Measurements from ENCODE around the gene TMEM86B. TPM values are rescaled to one million over a fixed set of nuclear protein-coding genes. Genes with fewer than 3 reads are reported as not detected.
A peak's percentile ranks its signal among the peaks of the same experiment; 100 is the strongest.

Gene TMEM86B
- total RNA-seq, 1 experiment from 2014 or later = 21.2 TPM

GRCh38 chr19:55216461-55217198 is 11.9 kb downstream of the TMEM86B start:
- no peaks in the 10 kb centered on the region for H3K27me3 ChIP-seq (replicated peaks; ENCODE audit: control insufficient read depth, insufficient read depth, low read length)
- CTCF ChIA-PET = interaction anchor here (0.6 to 1.1 kb wide), 2 partner anchors 43 to 106 kb away, joined by 3 to 12 read pairs; partner anchors contain the start of gene PPP6R1
- POLR2A ChIA-PET = interaction anchor here (0.5 to 1.7 kb wide), 5 partner anchors 43 to 191 kb away, joined by 3 to 16 read pairs (median 3); partner anchors contain the start of genes HSPBP1, PPP6R1, TMEM238 and UBE2S
- peak; percentile 93 to 95 for DNase-seq
- H3K36me3 Mint-ChIP-seq (ENCODE audit: insufficient read depth, unreplicated experiment) = peaks cover 43% of the 10 kb centered on the region
- TF ChIP-seq, protein P1, sequence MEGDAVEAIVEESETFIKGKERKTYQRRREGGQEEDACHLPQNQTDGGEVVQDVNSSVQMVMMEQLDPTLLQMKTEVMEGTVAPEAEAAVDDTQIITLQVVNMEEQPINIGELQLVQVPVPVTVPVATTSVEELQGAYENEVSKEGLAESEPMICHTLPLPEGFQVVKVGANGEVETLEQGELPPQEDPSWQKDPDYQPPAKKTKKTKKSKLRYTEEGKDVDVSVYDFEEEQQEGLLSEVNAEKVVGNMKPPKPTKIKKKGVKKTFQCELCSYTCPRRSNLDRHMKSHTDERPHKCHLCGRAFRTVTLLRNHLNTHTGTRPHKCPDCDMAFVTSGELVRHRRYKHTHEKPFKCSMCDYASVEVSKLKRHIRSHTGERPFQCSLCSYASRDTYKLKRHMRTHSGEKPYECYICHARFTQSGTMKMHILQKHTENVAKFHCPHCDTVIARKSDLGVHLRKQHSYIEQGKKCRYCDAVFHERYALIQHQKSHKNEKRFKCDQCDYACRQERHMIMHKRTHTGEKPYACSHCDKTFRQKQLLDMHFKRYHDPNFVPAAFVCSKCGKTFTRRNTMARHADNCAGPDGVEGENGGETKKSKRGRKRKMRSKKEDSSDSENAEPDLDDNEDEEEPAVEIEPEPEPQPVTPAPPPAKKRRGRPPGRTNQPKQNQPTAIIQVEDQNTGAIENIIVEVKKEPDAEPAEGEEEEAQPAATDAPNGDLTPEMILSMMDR (IDR thresholded peaks at IDR 0.05; ENCODE audit: insufficient read depth in 1 of 2, low read depth in 1 of 2, low read length in 1 of 2, severe bottlenecking in 1 of 2, unreplicated experiment in 1 of 2) = no peak
- peaks cover 28% of the 10 kb centered on the region for H3K9me3 Mint-ChIP-seq (ENCODE audit: unreplicated experiment)
- TSS peak; percentile 69 for BruUV-seq (replicated peaks)
- 0 out of 2 replicates have a peak, but pooled peaks cover 4% of the 10 kb centered on the region for H3K9me3 ChIP-seq
- H3K27me3 Mint-ChIP-seq (ENCODE audit: insufficient read depth, unreplicated experiment) = no peaks in the 10 kb centered on the region
- H3K36me3 ChIP-seq (ENCODE audit: control insufficient read depth, insufficient read depth, low read length) = no peaks in the 10 kb centered on the region; the same call in 1 of the 2 replicates
- 0 out of 2 replicates have a peak, but pooled peaks cover 6% of the 10 kb centered on the region for H3K4me1 ChIP-seq
- H3K4me1 Mint-ChIP-seq (ENCODE audit: low read depth, unreplicated experiment) = no peaks in the 10 kb centered on the region
- H3K4me3 ChIP-seq (ENCODE audit: low read depth, low read length) = peak overlapping the region; percentile 61
- peak overlapping the region; percentile 90 for H3K4me3 Mint-ChIP-seq (ENCODE audit: unreplicated experiment)
- peak overlapping the region; percentile 94 for H3K27ac Mint-ChIP-seq (ENCODE audit: unreplicated experiment)
- intact Hi-C loops (cut with micrococcal nuclease; ENCODE audit: unreplicated experiment) = loop anchor here (1.0 to 2.0 kb wide), 3 partner anchors 38 to 168 kb away; partner anchors contain the start of genes PPP6R1, RPL28 and TMEM238

GRCh38 chr19:55213547-55213946 is 15.0 kb downstream of the TMEM86B start:
- ChIA-PET CTCF (no interaction called here), POLR2A (no interaction called here)
- Histone ChIP-seq H3K9me3 (no peaks in the 10 kb centered on the region), H3K4me3 (ENCODE audit: low read depth, low read length) (no peak overlapping the region), H3K36me3 (ENCODE audit: control insufficient read depth, insufficient read depth, low read length) (no peaks in the 10 kb centered on the region), H3K4me1 (peaks cover 25% of the 10 kb centered on the region), H3K27me3 (replicated peaks; ENCODE audit: control insufficient read depth, insufficient read depth, low read length) (no peaks in the 10 kb centered on the region)
- Mint-ChIP-seq H3K36me3 (ENCODE audit: insufficient read depth, unreplicated experiment) (peaks cover 18% of the 10 kb centered on the region), H3K27me3 (ENCODE audit: insufficient read depth, unreplicated experiment) (no peaks in the 10 kb centered on the region), H3K4me1 (ENCODE audit: low read depth, unreplicated experiment) (peaks cover 12% of the 10 kb centered on the region), H3K9me3 (ENCODE audit: unreplicated experiment) (peaks cover 11% of the 10 kb centered on the region), H3K4me3 (ENCODE audit: unreplicated experiment) (no peak overlapping the region), H3K27ac (ENCODE audit: unreplicated experiment) (no peak overlapping the region)
- TF ChIP-seq, protein P1 (IDR thresholded peaks at IDR 0.05; ENCODE audit: insufficient read depth in 1 of 2, low read depth in 1 of 2, low read length in 1 of 2, severe bottlenecking in 1 of 2, unreplicated experiment in 1 of 2) = no peak
- DNase-seq = no peak
- no TSS peak for BruUV-seq (replicated peaks)
- intact Hi-C loops (cut with micrococcal nuclease; ENCODE audit: unreplicated experiment) = no loop called here

DNA sequence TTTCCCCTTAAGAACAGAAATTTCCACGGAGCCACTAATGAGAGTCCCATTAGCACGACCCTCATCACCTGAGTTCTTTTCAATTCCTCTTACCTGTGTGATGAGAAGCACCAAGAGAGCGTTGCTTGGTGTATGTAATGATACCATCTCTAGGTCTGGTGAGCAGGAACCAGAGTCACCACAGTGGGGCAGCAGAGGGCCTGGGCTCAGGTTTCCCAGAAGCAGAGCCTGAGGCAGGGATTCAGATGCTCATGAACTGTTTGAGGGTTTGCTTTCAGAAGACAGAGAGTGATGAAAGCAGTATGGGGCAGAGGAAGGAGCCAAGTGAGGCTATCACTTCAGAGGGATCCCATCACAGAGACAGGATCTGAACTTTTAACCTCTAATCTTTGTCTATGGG is 16.1 kb downstream of the TMEM86B start:
- Mint-ChIP-seq H3K4me1 (ENCODE audit: low read depth, unreplicated experiment) (peaks cover 12% of the 10 kb centered on the region), H3K36me3 (ENCODE audit: insufficient read depth, unreplicated experiment) (peaks cover 18% of the 10 kb centered on the region), H3K27ac (ENCODE audit: unreplicated experiment) (no peak overlapping the region), H3K27me3 (ENCODE audit: insufficient read depth, unreplicated experiment) (no peaks in the 10 kb centered on the region), H3K4me3 (ENCODE audit: unreplicated experiment) (no peak overlapping the region), H3K9me3 (ENCODE audit: unreplicated experiment) (peaks cover 11% of the 10 kb centered on the region)
- H3K4me3 ChIP-seq (ENCODE audit: low read depth, low read length) = no peak overlapping the region
- CTCF ChIA-PET = no interaction called here
- no peaks in the 10 kb centered on the region for H3K27me3 ChIP-seq (replicated peaks; ENCODE audit: control insufficient read depth, insufficient read depth, low read length)
- peak; percentile 88 to 90 for DNase-seq
- no TSS peak for BruUV-seq (replicated peaks)
- no peaks in the 10 kb centered on the region for H3K36me3 ChIP-seq (ENCODE audit: control insufficient read depth, insufficient read depth, low read length)
- POLR2A ChIA-PET = no interaction called here
- TF ChIP-seq, protein P1 (IDR thresholded peaks at IDR 0.05; ENCODE audit: insufficient read depth in 1 of 2, low read depth in 1 of 2, low read length in 1 of 2, severe bottlenecking in 1 of 2, unreplicated experiment in 1 of 2) = peak; percentile 78 to 97
- intact Hi-C loops (cut with micrococcal nuclease; ENCODE audit: unreplicated experiment) = loop anchor here (1.0 kb wide), 4 partner anchors 16 to 206 kb away; partner anchors contain the start of genes HSPBP1, PPP6R1 and TMEM86B
- H3K4me1 ChIP-seq = peaks cover 21% of the 10 kb centered on the region
- no peaks in the 10 kb centered on the region for H3K9me3 ChIP-seq

Measured in Caco-2 (cell line).